Measurements from ENCODE around the gene EXD3. TPM values are rescaled to one million over a fixed set of nuclear protein-coding genes. Genes with fewer than 3 reads are reported as not detected.

Gene EXD3
- total and polyA plus RNA-seq, 2 donors from 2014 or later, result 18.9 to 44.5 TPM

DNA sequence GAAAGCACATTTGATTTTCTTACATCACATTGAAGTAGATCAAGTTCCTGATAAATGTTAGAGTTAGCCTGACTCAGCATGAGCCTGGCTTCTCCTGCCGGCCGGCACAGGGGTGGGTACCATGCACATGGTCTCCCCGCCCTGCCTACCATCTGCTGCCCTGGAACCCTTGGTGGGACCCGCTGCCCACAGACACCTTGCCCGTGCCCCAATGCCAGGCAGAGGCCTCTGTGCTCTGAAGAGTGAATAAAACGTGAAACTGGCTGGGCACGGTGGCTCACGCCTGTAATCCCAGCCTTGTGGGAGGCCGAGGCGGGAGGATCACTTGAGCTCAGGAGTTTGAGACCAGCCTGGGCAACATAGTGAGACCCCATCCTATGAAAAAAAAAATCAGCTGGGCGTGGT, 17.3 kb downstream of the EXD3 start:
- FAIRE-seq (no peak), DNase-seq (peak in 1 of 5 donors; percentile 62)
- Histone ChIP-seq H3K27ac (ENCODE audit: low read depth in 2 of 2, low read length in 2 of 2) (no peak overlapping the region), H3K9me3 (ENCODE audit: control insufficient read depth in 2 of 3, insufficient read depth in 1 of 3, low read length in 3 of 3) (no peaks in the 10 kb centered on the region), H3K27me3 (ENCODE audit: control insufficient read depth, insufficient read depth, low read length) (no peaks in the 10 kb centered on the region), H3K9ac (ENCODE audit: low read length in 3 of 3) (no peak overlapping the region), H3K4me3 (ENCODE audit: low read length in 3 of 3) (no peak overlapping the region), H3K4me1 (ENCODE audit: control insufficient read depth in 2 of 3, insufficient read depth in 2 of 3, low read depth in 1 of 3, low read length in 3 of 3) (peaks cover 0 to 4% (median 0%) of the 10 kb centered on the region in 3 donors), H3K36me3 (ENCODE audit: control insufficient read depth in 2 of 3, insufficient read depth in 3 of 3, low read length in 3 of 3) (no peaks in the 10 kb centered on the region)
- intact Hi-C loops (cut with DNase I), result loop anchor here (5.0 kb wide), 1 partner anchor 108 kb away; no protein-coding TSS in a partner anchor
- TF ChIP-seq CTCF (IDR thresholded peaks at IDR 0.05; ENCODE audit: borderline replicate concordance, extremely low read depth, insufficient read depth), result no peak

GRCh38 chr9:137404961-137405567, 17.9 kb downstream of the EXD3 start:
- Histone ChIP-seq H3K4me1 (ENCODE audit: control insufficient read depth in 2 of 3, insufficient read depth in 2 of 3, low read depth in 1 of 3, low read length in 3 of 3) (peaks cover 0 to 4% (median 0%) of the 10 kb centered on the region in 3 donors), H3K4me3 (ENCODE audit: low read length in 3 of 3) (no peak overlapping the region), H3K9me3 (ENCODE audit: control insufficient read depth in 2 of 3, insufficient read depth in 1 of 3, low read length in 3 of 3) (no peaks in the 10 kb centered on the region), H3K36me3 (ENCODE audit: control insufficient read depth in 2 of 3, insufficient read depth in 3 of 3, low read length in 3 of 3) (no peaks in the 10 kb centered on the region), H3K27ac (ENCODE audit: low read depth in 2 of 2, low read length in 2 of 2) (no peak overlapping the region), H3K9ac (ENCODE audit: low read length in 3 of 3) (no peak overlapping the region), H3K27me3 (ENCODE audit: control insufficient read depth, insufficient read depth, low read length) (no peaks in the 10 kb centered on the region)
- intact Hi-C loops (cut with DNase I), result loop anchor here (5.0 kb wide), 1 partner anchor 108 kb away; no protein-coding TSS in a partner anchor
- DNase-seq (peak in 1 of 5 donors; percentile 73), FAIRE-seq (no peak)
- no peak for TF ChIP-seq CTCF (IDR thresholded peaks at IDR 0.05; ENCODE audit: borderline replicate concordance, extremely low read depth, insufficient read depth)

GRCh38 chr9:137403269-137403668, 19.7 kb downstream of the EXD3 start:
- Histone ChIP-seq H3K27ac (ENCODE audit: low read depth in 2 of 2, low read length in 2 of 2) (no peak overlapping the region), H3K4me3 (ENCODE audit: low read length in 3 of 3) (no peak overlapping the region), H3K9ac (ENCODE audit: low read length in 3 of 3) (no peak overlapping the region), H3K27me3 (ENCODE audit: control insufficient read depth, insufficient read depth, low read length) (no peaks in the 10 kb centered on the region), H3K4me1 (ENCODE audit: control insufficient read depth in 2 of 3, insufficient read depth in 2 of 3, low read depth in 1 of 3, low read length in 3 of 3) (peaks cover 0 to 4% (median 0%) of the 10 kb centered on the region in 3 donors), H3K36me3 (ENCODE audit: control insufficient read depth in 2 of 3, insufficient read depth in 3 of 3, low read length in 3 of 3) (no peaks in the 10 kb centered on the region), H3K9me3 (ENCODE audit: control insufficient read depth in 2 of 3, insufficient read depth in 1 of 3, low read length in 3 of 3) (no peaks in the 10 kb centered on the region)
- intact Hi-C loops (cut with DNase I), result no loop called here
- FAIRE-seq (no peak), DNase-seq (no peak)
- no peak for TF ChIP-seq CTCF (IDR thresholded peaks at IDR 0.05; ENCODE audit: borderline replicate concordance, extremely low read depth, insufficient read depth)
